Upper lobe of right lung (tissue), 1 donor: ENCODE results near the gene FBXL3. TPM values are rescaled to one million over a fixed set of nuclear protein-coding genes. Genes with fewer than 3 reads are reported as not detected.

Experiments
- ATAC-seq: fragments of 200-7000 bp; cut with Tn5 transposase; one replicate; pipeline ENCODE4 v1.9.1; 2020; ENCODE audit warnings: mild to moderate bottlenecking, moderate library complexity
- DNase-seq: peaks from one replicate; pipeline ENCODE4 v3.0.0-alpha.2; 2020
- H3K27ac ChIP-seq: fragments of 200-600 bp; one replicate; pipeline ENCODE4 v1.8.0; 2022
- H3K27me3 ChIP-seq: fragments of 200-600 bp; one replicate; pipeline ENCODE4 v1.8.0; 2022; ENCODE audit warnings: mild to moderate bottlenecking
- H3K36me3 ChIP-seq: fragments of 200-600 bp; one replicate; pipeline ENCODE4 v1.8.0; 2022
- H3K4me1 ChIP-seq: fragments of 200-600 bp; one replicate; pipeline ENCODE4 v1.8.0; 2022
- H3K4me3 ChIP-seq: fragments of 200-600 bp; one replicate; pipeline ENCODE4 v1.8.0; 2022; ENCODE audit warnings: mild to moderate bottlenecking
- H3K9me3 ChIP-seq: fragments of 200-600 bp; one replicate; pipeline ENCODE4 v1.8.0; 2022
- intact Hi-C: fragments of 100-400 bp; cut with DNase I; formaldehyde crosslinking; loops from one replicate; pipeline ENCODE4 v1.11.0; 2022
- total RNA-seq: library from RNA; stranded (reverse); fragmentation: NEBNext Ultra II Directional; extraction: Animal tissue kit (Norgen Biotek cat#: 25700); gene quantifications from one replicate; pipeline ENCODE4 v1.2.1, GENCODE V29; 2021
- TF ChIP-seq, protein P1 (sequence below): fragments of 200-600 bp; IDR thresholded peaks from one replicate; pipeline ENCODE4 v1.8.0; 2022; ENCODE audit warnings: antibody characterized with exemption
- donor health status: DM: no; HTN: yes; CAD: no; lungs with severe emphysema.

The FBXL3 gene
- total RNA-seq, 1 donor from 2014 or later, result 49.4 TPM

DNA sequence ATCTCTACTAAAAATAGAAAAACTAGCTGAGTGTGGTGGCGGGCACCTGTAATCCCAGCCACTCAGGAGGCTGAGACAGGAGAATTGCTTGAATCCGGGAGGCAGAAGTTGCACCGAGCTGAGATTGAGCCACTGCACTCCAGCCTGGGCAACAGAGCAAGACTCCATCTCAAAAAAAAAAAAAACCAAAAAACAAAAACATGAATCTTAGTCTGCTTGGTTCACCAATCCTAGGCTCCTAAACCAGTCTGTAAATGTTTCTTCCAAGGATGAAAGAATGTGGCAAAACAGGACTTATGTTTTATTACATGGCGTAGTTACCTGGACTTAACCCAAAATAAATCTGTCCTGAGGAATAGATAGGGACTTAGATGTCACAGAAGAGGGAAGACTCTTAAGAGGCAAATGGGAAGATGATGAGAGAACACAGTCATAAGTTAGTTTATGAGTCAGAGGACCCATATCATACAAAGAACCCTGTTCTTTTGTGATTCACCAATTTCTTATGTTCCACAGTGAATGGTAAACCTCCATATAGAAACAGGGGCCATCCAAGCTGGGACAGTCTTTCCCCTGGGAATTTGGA lies 6.9 kb upstream of the FBXL3 start:
- Histone ChIP-seq H3K4me3 (no peak overlapping the region), H3K9me3 (no peaks in the 10 kb centered on the region), H3K4me1 (no peaks in the 10 kb centered on the region), H3K36me3 (no peaks in the 10 kb centered on the region), H3K27ac (no peak overlapping the region), H3K27me3 (no peaks in the 10 kb centered on the region)
- TF ChIP-seq, protein P1, sequence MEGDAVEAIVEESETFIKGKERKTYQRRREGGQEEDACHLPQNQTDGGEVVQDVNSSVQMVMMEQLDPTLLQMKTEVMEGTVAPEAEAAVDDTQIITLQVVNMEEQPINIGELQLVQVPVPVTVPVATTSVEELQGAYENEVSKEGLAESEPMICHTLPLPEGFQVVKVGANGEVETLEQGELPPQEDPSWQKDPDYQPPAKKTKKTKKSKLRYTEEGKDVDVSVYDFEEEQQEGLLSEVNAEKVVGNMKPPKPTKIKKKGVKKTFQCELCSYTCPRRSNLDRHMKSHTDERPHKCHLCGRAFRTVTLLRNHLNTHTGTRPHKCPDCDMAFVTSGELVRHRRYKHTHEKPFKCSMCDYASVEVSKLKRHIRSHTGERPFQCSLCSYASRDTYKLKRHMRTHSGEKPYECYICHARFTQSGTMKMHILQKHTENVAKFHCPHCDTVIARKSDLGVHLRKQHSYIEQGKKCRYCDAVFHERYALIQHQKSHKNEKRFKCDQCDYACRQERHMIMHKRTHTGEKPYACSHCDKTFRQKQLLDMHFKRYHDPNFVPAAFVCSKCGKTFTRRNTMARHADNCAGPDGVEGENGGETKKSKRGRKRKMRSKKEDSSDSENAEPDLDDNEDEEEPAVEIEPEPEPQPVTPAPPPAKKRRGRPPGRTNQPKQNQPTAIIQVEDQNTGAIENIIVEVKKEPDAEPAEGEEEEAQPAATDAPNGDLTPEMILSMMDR, result no peak
- DNase-seq (no peak), ATAC-seq (no peak)
- intact Hi-C loops, result no loop called here

DNA sequence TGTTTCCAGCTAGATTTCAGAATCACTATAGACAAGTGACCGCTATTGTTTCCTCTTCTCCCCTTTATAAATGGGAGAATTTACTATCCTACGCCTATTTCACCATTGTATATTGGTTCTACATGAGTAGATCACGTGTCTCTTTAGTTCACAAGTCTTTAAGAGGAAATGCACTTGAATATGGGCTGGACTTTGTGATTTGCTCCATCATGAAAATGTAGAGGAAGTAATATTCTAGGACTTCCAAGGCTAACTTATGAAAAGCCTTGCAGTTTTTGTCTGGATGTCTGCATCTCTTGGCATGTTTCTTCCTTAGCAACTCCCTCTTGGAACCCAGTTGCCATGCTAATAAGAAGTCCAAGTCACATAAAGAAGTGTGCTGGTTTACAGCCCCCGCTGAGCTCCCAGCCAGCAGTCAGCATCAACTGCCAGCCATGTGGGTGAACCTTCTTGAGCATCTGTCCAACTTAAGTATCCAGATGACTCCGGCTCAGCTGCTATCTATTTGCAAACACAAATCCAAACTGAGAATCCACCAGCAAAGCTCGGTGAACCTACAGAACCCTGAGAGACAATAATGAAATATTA lies 4.8 kb upstream of the FBXL3 start:
- TF ChIP-seq, protein P1, result no peak
- Histone ChIP-seq H3K9me3 (no peaks in the 10 kb centered on the region), H3K4me3 (no peak overlapping the region), H3K27ac (no peak overlapping the region), H3K36me3 (no peaks in the 10 kb centered on the region), H3K27me3 (no peaks in the 10 kb centered on the region), H3K4me1 (peaks cover 9% of the 10 kb centered on the region)
- ATAC-seq, result no peak
- intact Hi-C loops, result no loop called here
- no peak for DNase-seq

DNA sequence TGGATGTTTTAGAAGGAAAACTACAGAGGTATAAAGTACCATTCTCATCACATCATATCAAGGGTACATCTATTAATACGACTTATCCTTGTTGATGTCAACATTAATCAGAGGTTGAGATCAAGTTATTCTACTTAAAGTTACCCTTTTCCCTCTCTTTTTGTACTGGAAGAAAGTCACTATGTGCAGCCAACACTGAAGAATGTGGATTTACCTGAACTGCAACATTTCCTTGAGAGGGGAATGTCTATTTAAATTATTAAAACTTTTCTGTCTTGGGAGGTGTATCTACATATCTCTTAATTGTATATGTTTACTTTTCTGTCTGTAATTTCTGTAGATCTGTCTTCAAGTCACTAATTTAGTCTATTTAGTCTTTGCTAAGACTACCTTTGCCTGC lies 2.5 kb upstream of the FBXL3 start:
- Histone ChIP-seq H3K4me1 (peaks cover 24% of the 10 kb centered on the region), H3K36me3 (no peaks in the 10 kb centered on the region), H3K27ac (no peak overlapping the region), H3K9me3 (no peaks in the 10 kb centered on the region), H3K27me3 (no peaks in the 10 kb centered on the region), H3K4me3 (no peak overlapping the region)
- TF ChIP-seq, protein P1, result no peak
- intact Hi-C loops, result no loop called here
- DNase-seq (no peak), ATAC-seq (no peak)

DNA sequence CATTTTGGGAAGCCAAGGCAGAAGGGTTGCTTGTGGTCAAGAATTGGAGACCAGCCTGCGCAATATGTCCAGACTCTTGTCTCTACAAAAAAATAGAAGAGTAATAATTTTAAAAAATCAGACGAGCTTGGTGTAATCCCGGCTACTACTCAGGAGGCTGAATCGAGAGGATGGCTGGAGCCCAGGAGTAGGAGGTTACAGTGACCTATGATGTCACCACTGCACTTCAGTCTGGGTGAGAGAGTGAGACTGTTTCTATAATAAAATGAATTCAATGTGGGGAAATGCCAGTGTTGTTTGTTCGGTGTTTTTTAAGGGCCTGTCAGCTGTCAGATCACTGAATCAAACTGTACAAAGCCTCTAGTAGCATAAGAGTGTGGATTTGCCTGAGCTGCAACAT lies 1.2 kb upstream of the FBXL3 start:
- TF ChIP-seq, protein P1, result no peak
- Histone ChIP-seq H3K27ac (peak overlapping the region; percentile 99), H3K27me3 (no peaks in the 10 kb centered on the region), H3K4me1 (peaks cover 36% of the 10 kb centered on the region), H3K4me3 (no peak overlapping the region), H3K9me3 (no peaks in the 10 kb centered on the region), H3K36me3 (no peaks in the 10 kb centered on the region)
- intact Hi-C loops, result no loop called here
- ATAC-seq (no peak), DNase-seq (no peak)

DNA sequence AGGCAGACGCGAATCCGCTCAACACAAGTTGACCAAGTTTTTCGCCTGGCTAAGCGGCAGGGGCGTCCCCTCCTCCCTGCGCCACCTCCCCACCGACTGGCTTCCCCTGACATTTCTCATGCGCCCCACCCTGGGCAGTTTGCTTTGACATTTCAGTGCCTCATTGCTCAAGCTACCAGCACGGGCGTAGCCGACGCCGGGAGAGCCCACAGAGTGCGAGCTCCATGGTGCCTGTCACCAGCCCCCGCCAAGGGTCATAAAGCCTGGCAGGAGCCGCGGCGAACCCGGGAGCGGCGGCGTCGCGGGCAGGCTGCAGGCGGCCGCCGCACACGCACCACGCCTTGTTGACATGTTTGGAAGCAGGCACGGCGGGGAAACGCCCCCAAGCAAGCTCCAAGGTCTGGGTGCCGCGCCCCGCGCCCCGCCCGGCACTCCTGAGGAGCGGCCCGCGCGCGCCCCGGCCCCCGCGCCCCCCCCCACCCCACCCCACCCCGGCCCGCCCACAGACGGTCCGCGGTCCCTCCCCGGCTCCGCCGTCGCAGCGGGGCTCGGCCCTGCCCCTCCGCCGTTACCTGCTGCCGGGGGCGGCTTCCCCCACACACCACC lies 601 bp downstream of the FBXL3 start:
- ATAC-seq (peak; percentile 89), DNase-seq (peak; percentile 94)
- Histone ChIP-seq H3K9me3 (no peaks in the 10 kb centered on the region), H3K4me3 (peak overlapping the region; percentile 94), H3K27ac (peak overlapping the region; percentile 99), H3K4me1 (peaks cover 52% of the 10 kb centered on the region), H3K27me3 (no peaks in the 10 kb centered on the region), H3K36me3 (no peaks in the 10 kb centered on the region)
- intact Hi-C loops, result no loop called here
- TF ChIP-seq, protein P1, result no peak
